GM19468 (cell line): Measurements from ENCODE around the gene FDX2.
"Not testable (repeated sequence)": the region's sequence is repeated elsewhere in the genome, so short reads cannot be mapped to it uniquely, and the experiment has no call there.

Source experiments
- ATAC-seq: cut with Tn5 transposase; IDR thresholded peaks from one replicate; pipeline ENCODE4 v1.9.1; 2021; ENCODE audit warnings: mild to moderate bottlenecking, moderate library complexity, moderate number of reproducible peaks; ENCODE audit not compliant: unreplicated experiment; ENCODE audit errors: extremely low read depth

Gene FDX2

GRCh38 chr19:10315335-10316214 lies at the start of gene FDX2:
TSS of gene FDX2 (minus strand) at chr19:10316015. CDS start at chr19:10315996, 19 bp downstream.
- no peak for ATAC-seq

- no peak for ATAC-seq
Measured at GRCh38 chr19:10365518-10365917, 49.7 kb upstream of the FDX2 start.

- no peak for ATAC-seq
Measured at GRCh38 chr19:10364644-10365043, 48.8 kb upstream of the FDX2 start.

GRCh38 chr19:10363789-10364281 lies 48.0 kb upstream of the FDX2 start:
- ATAC-seq: no peak

GRCh38 chr19:10362259-10362658 lies 46.4 kb upstream of the FDX2 start:
- ATAC-seq: no peak

- ATAC-seq: no peak
Measured at GRCh38 chr19:10361569-10362011, 45.8 kb upstream of the FDX2 start.

GRCh38 chr19:10356431-10356830 lies 40.6 kb upstream of the FDX2 start:
- ATAC-seq: no peak

GRCh38 chr19:10353793-10354391 lies 38.1 kb upstream of the FDX2 start:
- no peak for ATAC-seq

- no peak for ATAC-seq
Measured at GRCh38 chr19:10352764-10353671, 37.2 kb upstream of the FDX2 start.

GRCh38 chr19:10346509-10346908 lies 30.7 kb upstream of the FDX2 start:
- no peak for ATAC-seq

GRCh38 chr19:10344780-10345179 lies 29.0 kb upstream of the FDX2 start:
- ATAC-seq: no peak

- ATAC-seq: no peak
Measured at GRCh38 chr19:10343495-10343894, 27.7 kb upstream of the FDX2 start.

GRCh38 chr19:10339977-10340376 lies 24.2 kb upstream of the FDX2 start:
- ATAC-seq: no peak

GRCh38 chr19:10339380-10339960 lies 23.7 kb upstream of the FDX2 start, which contains the start of gene ICAM3:
TSS of gene ICAM3 (minus strand) at chr19:10339624. CDS start at chr19:10339614, 10 bp downstream.
- peak; percentile 50 for ATAC-seq

GRCh38 chr19:10338940-10339339 lies 23.1 kb upstream of the FDX2 start:
- ATAC-seq: no peak

- ATAC-seq: not testable (repeated sequence)
Measured at GRCh38 chr19:10336725-10337124, 20.9 kb upstream of the FDX2 start.

GRCh38 chr19:10335352-10335985 lies 19.7 kb upstream of the FDX2 start:
- ATAC-seq: no peak

GRCh38 chr19:10334588-10335351 lies 19.0 kb upstream of the FDX2 start:
- no peak for ATAC-seq
